Adrenal gland (tissue), 5 donors: ENCODE measurements around the gene MYO10.

Source experiments
- CTCF ChIP-seq, 6 experiments: fragments of 450-650 bp in 4 of 6; fragments of 200-600 bp in 2 of 6; sonication (generic) in 1 of 6; IDR thresholded peaks; 1 replicate in 5 of 6; 2 replicates in 1 of 6; pipeline versions ENCODE4 v1.5.1 to v1.8.0; 2016 to 2021; ENCODE audit warnings: antibody characterized with exemption in 6 of 6, mild to moderate bottlenecking in 2 of 6, moderate library complexity in 1 of 6
- POLR2A ChIP-seq, 2 donors: fragments of 450-650 bp; IDR thresholded peaks; one replicate each; pipeline ENCODE4 v1.6.1; 2017; ENCODE audit warnings: antibody characterized with exemption in 2 of 2, mild to moderate bottlenecking in 2 of 2, moderate library complexity in 1 of 2
- donor health status: DM: no; HTN: no; CAD: no.

DNA sequence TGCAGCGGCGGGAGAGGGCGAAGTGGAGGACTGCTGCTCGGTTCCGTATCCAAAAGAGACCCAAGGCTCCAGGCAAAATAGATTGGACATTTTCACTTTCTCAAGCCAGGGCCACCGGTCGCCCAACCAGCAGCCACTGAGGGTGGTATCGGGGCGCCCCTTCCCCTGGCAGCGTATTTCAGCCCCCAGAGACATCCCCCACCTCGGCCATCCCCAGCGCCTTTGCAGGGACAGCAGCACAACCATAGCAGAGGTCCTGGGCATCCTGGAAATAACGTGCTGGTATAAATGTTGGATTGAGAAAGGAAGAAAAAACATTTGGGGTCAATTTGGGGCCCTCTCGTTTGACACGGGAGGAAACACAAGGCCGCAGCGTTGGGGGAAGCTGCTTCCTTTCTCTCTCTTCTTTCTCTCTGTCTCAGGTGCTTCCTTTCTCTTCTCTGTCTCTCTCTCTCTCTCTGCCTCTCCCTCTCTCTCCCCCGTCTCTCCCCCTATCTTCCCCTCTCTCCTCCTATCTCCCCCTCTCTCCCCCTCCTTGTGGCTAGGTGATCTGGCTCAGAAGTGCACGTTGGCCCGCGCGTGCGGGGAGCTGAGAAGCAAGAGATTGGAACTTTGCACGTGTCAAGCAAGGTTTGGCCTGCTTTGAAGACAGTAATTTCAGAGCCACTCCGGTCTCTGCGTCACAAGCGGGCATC is 318.7 kb downstream of the MYO10 start:
- TF ChIP-seq CTCF (IDR thresholded peaks at IDR 0.05) (no peak), POLR2A (IDR thresholded peaks at IDR 0.05) (no peak)
